H1 (cell line): ENCODE data around the gene LRP5. TPM values are rescaled to one million over a fixed set of nuclear protein-coding genes. Genes with fewer than 3 reads are reported as not detected.
A peak's percentile ranks its signal among the peaks of the same experiment; 100 is the strongest.

Experiments
- CTCF ChIA-PET: fragments of 300-600 bp; sonication (Branson Sonifier 250); formaldehyde crosslinking; loops from one replicate; lab custom pipeline; 2021; ENCODE audit not compliant: partially characterized antibody; lab: Charles Lee
- POLR2A ChIA-PET: fragments of 300-600 bp; sonication (Branson Sonifier 250); formaldehyde crosslinking; loops from one replicate; lab custom pipeline; 2021; ENCODE audit warnings: inconsistent platforms; ENCODE audit not compliant: partially characterized antibody; lab: Charles Lee
- DNase-seq, 2 experiments: peaks; one replicate each; pipeline versions ENCODE4 v3.0.0 to v3.0.0-alpha.2; 2010 to 2022; ENCODE audit warnings: low spot score in 2 of 2, low read depth in 1 of 2, mixed read lengths in 1 of 2
- FAIRE-seq: peaks from 2 replicates; lab custom pipeline; 2011; peaks lifted over from hg19 to GRCh38; lab: Jason Lieb, UNC
- H2AFZ ChIP-seq: 2 replicates; pipeline ENCODE4 v1.8.1; 2012; ENCODE audit warnings: low read length, inconsistent platforms
- H2AK5ac ChIP-seq: 2 replicates; pipeline ENCODE4 v1.6.1; 2013; ENCODE audit warnings: low read depth, low read length
- H2BK120ac ChIP-seq: replicated peaks from 2 replicates; pipeline ENCODE3; 2013; ENCODE audit warnings: low read depth, low read length, inconsistent platforms
- H2BK12ac ChIP-seq: 2 replicates; pipeline ENCODE4 v1.6.1; 2013; ENCODE audit warnings: low read depth, low read length
- H2BK15ac ChIP-seq: 2 replicates; pipeline ENCODE4 v1.6.1; 2013; ENCODE audit warnings: low read length
- H2BK20ac ChIP-seq: 2 replicates; pipeline ENCODE4 v1.6.1; 2013; ENCODE audit warnings: low read length
- H2BK5ac ChIP-seq: 2 replicates; pipeline ENCODE4 v1.6.1; 2013; ENCODE audit warnings: low read depth, low read length
- H3K14ac ChIP-seq: 2 replicates; pipeline ENCODE4 v1.6.1; 2013; ENCODE audit warnings: inconsistent platforms; ENCODE audit not compliant: insufficient read length
- H3K18ac ChIP-seq: 2 replicates; pipeline ENCODE4 v1.6.1; 2013; ENCODE audit warnings: low read length; ENCODE audit errors: extremely low read depth
- H3K23ac ChIP-seq: 2 replicates; pipeline ENCODE4 v1.6.1; 2013; ENCODE audit warnings: inconsistent platforms; ENCODE audit not compliant: insufficient read length
- H3K23me2 ChIP-seq: 2 replicates; pipeline ENCODE4 v1.6.1; 2013; ENCODE audit warnings: low read depth, low read length
- H3K27ac ChIP-seq: 2 replicates; pipeline ENCODE4 v1.6.1; 2011; ENCODE audit warnings: low read depth, low read length, inconsistent platforms
- H3K27me3 ChIP-seq, 4 experiments: replicated peaks in 1 of 4; 1 replicate in 1 of 4; 2 replicates in 3 of 4; pipeline versions ENCODE4 v1.6.1 to v1.8.1; 2011 to 2013; ENCODE audit warnings: low read length in 3 of 4, mild to moderate bottlenecking in 3 of 4, inconsistent platforms in 2 of 4, mixed read lengths in 2 of 4, moderate library complexity in 1 of 4; ENCODE audit not compliant: control insufficient read depth in 3 of 4, insufficient read depth in 3 of 4; ENCODE audit errors: extremely low read depth in 1 of 4
- H3K36me3 ChIP-seq, 4 experiments: 2 replicates each; pipeline versions ENCODE4 v1.6.1 to v1.8.1; 2011 to 2013; ENCODE audit warnings: mild to moderate bottlenecking in 4 of 4, low read length in 3 of 4, moderate library complexity in 2 of 4, control low read depth in 1 of 4, inconsistent platforms in 1 of 4; ENCODE audit not compliant: insufficient read depth in 4 of 4, control insufficient read depth in 2 of 4
- H3K4ac ChIP-seq: replicated peaks from 2 replicates; pipeline ENCODE3; 2013; ENCODE audit warnings: low read length, low read depth, mixed read lengths, inconsistent platforms; ENCODE audit not compliant: insufficient read length
- H3K4me1 ChIP-seq, 4 experiments: replicated peaks in 1 of 4; 1 replicate in 1 of 4; 2 replicates in 3 of 4; pipeline versions ENCODE4 v1.6.1 to v1.8.1; 2011 to 2013; ENCODE audit warnings: low read length in 3 of 4, inconsistent platforms in 2 of 4, mixed read lengths in 1 of 4; ENCODE audit not compliant: insufficient read depth in 4 of 4, control insufficient read depth in 3 of 4
- H3K4me2 ChIP-seq, 2 experiments: 2 replicates each; pipeline versions ENCODE4 v1.6.1 to v1.8.1; 2011 to 2013; ENCODE audit warnings: low read depth in 2 of 2, low read length in 2 of 2, control low read depth in 1 of 2, inconsistent platforms in 1 of 2, mild to moderate bottlenecking in 1 of 2; ENCODE audit not compliant: insufficient read depth in 1 of 2
- H3K4me3 ChIP-seq, 4 experiments: fragments of 200-600, 300-600 bp in 1 of 4; sonication (generic), shearing (Covaris generic), sonication (Bioruptor Twin) in 1 of 4; 2 replicates each; pipeline versions ENCODE4 v1.5.1 to v1.8.1; 2011 to 2016; ENCODE audit warnings: low read length in 4 of 4, low read depth in 3 of 4, control low read depth in 2 of 4, inconsistent platforms in 2 of 4, mild to moderate bottlenecking in 2 of 4, mixed read lengths in 1 of 4, moderate library complexity in 1 of 4; ENCODE audit not compliant: insufficient read depth in 2 of 4; ENCODE audit errors: extremely low read depth in 1 of 4
- H3K56ac ChIP-seq: replicated peaks from 2 replicates; pipeline ENCODE3; 2013; ENCODE audit warnings: low read depth, mild to moderate bottlenecking, mixed read lengths, low read length, inconsistent platforms; ENCODE audit not compliant: insufficient read length
- H3K79me1 ChIP-seq: 2 replicates; pipeline ENCODE4 v1.6.1; 2013; ENCODE audit warnings: low read depth, low read length, control low read depth
- H3K79me2 ChIP-seq, 2 experiments: 2 replicates each; pipeline versions ENCODE4 v1.6.1 to v1.8.1; 2012 to 2013; ENCODE audit warnings: low read length in 2 of 2, mild to moderate bottlenecking in 2 of 2, inconsistent platforms in 1 of 2; ENCODE audit not compliant: insufficient read depth in 2 of 2, control insufficient read depth in 1 of 2
- H3K9ac ChIP-seq, 4 experiments: replicated peaks in 1 of 4; 1 replicate in 1 of 4; 2 replicates in 3 of 4; pipeline versions ENCODE4 v1.6.1 to v1.8.1; 2011 to 2013; ENCODE audit warnings: low read depth in 3 of 4, low read length in 3 of 4, control low read depth in 2 of 4, mild to moderate bottlenecking in 2 of 4, moderate library complexity in 2 of 4, inconsistent platforms in 1 of 4; ENCODE audit errors: extremely low read depth in 1 of 4
- H3K9me3 ChIP-seq, 2 experiments: 2 replicates each; pipeline versions ENCODE4 v1.6.1 to v1.8.1; 2012 to 2013; ENCODE audit warnings: mild to moderate bottlenecking in 2 of 2, moderate library complexity in 2 of 2, control low read depth in 1 of 2, inconsistent platforms in 1 of 2, low read depth in 1 of 2, low read length in 1 of 2, mixed read lengths in 1 of 2; ENCODE audit not compliant: insufficient read depth in 2 of 2
- H4K20me1 ChIP-seq, 2 experiments: replicated peaks in 1 of 2; 2 replicates each; pipeline versions ENCODE3 to v1.8.1; 2011 to 2013; ENCODE audit warnings: inconsistent platforms in 2 of 2, low read length in 2 of 2, mild to moderate bottlenecking in 1 of 2; ENCODE audit not compliant: insufficient read depth in 2 of 2, control insufficient read depth in 1 of 2
- H4K5ac ChIP-seq: 2 replicates; pipeline ENCODE4 v1.6.1; 2013; ENCODE audit warnings: low read length, low read depth, mixed read lengths, inconsistent platforms; ENCODE audit not compliant: insufficient read length
- H4K8ac ChIP-seq: 2 replicates; pipeline ENCODE4 v1.8.0; 2013; ENCODE audit warnings: mild to moderate bottlenecking, moderate library complexity, low read length, inconsistent platforms; ENCODE audit not compliant: insufficient read depth; ENCODE audit errors: extremely low read depth
- H4K91ac ChIP-seq: replicated peaks from 2 replicates; pipeline ENCODE3; 2013; ENCODE audit warnings: low read length, mixed read lengths, inconsistent platforms; ENCODE audit not compliant: insufficient read length
- CHD2 ChIP-seq: IDR thresholded peaks from 2 replicates; pipeline ENCODE4 v1.6.1; 2012; ENCODE audit warnings: low read length, improper control_type of control experiment
- CTCF ChIP-seq, 3 experiments: IDR thresholded peaks; 1 replicate in 2 of 3; 2 replicates in 1 of 3; pipeline versions ENCODE4 v1.5.1 to v1.6.1; 2011; ENCODE audit warnings: low read length in 3 of 3, mild to moderate bottlenecking in 3 of 3, inconsistent platforms in 2 of 3, low read depth in 1 of 3, moderate library complexity in 1 of 3; ENCODE audit not compliant: insufficient read depth in 1 of 3; ENCODE audit errors: control extremely low read depth in 1 of 3
- MAX ChIP-seq: IDR thresholded peaks from 2 replicates; pipeline ENCODE4 v1.6.1; 2012; ENCODE audit warnings: inconsistent platforms
- RAD21 ChIP-seq, 2 experiments: IDR thresholded peaks in 1 of 2; conservative IDR thresholded peaks in 1 of 2; 2 replicates each; pipeline ENCODE4 v1.6.1; 2011; ENCODE audit warnings: low read depth in 2 of 2, low read length in 2 of 2, improper control_type of control experiment in 1 of 2, inconsistent platforms in 1 of 2, mild to moderate bottlenecking in 1 of 2, moderate library complexity in 1 of 2
- RNF2 ChIP-seq: fragments of 200-900, 300-1000 bp; sonication (generic); IDR thresholded peaks from 2 replicates; pipeline ENCODE4 v1.7.1; 2016; ENCODE audit warnings: borderline replicate concordance, low read depth, mild to moderate bottlenecking, antibody characterized with exemption, low read length; ENCODE audit not compliant: poor library complexity, severe bottlenecking; ENCODE audit errors: missing control alignments
- TEAD4 ChIP-seq: IDR thresholded peaks from 2 replicates; pipeline ENCODE4 v1.6.1; 2012; ENCODE audit warnings: low read depth, low read length, inconsistent platforms, mixed read lengths
- YY1 ChIP-seq: IDR thresholded peaks from 2 replicates; pipeline ENCODE4 v1.6.1; 2011; ENCODE audit warnings: low read depth, mild to moderate bottlenecking, low read length
- WGBS, 2 experiments: shearing (Covaris generic) in 1 of 2; methylation state at CpG; one replicate each; pipeline versions ENCODE4 v1.1.6 to v1.1.7; 2013 to 2015; ENCODE audit warnings: low lambda C conversion rate in 2 of 2, mixed read lengths in 2 of 2, inconsistent platforms in 1 of 2, low coverage in 1 of 2, missing lambda C conversion rate in 1 of 2; ENCODE audit not compliant: insufficient replicate concordance in 2 of 2, insufficient coverage in 1 of 2, insufficient read length in 1 of 2; ENCODE audit errors: extremely low coverage in 1 of 2, missing lambda C conversion rate in 1 of 2; 5-methylcytosine and 5-hydroxymethylcytosine counted together
- polyA plus RNA-seq, 7 experiments: library from polyadenylated mRNA; depleted of rRNA in 3 of 7; stranded (reverse) in 5 of 7; unstranded in 2 of 7; fragments of >200 nt in 5 of 7; fragments of 200-250 nt in 2 of 7; gene quantifications; 1 replicate in 5 of 7; 2 replicates in 1 of 7; 4 replicates in 1 of 7; pipeline versions ENCODE4 v1.2.1 to v1.2.3, GENCODE V29; 2011 to 2013; ENCODE audit warnings: missing spikeins in 2 of 7, mixed read lengths in 2 of 7
- total RNA-seq: library from RNA; stranded (reverse); fragmentation: NEBNext Ultra II Directional; extraction: Animal tissue kit (Norgen Biotek cat#: 25700); gene quantifications from 2 replicates; pipeline ENCODE4 v1.2.1, GENCODE V29; 2021

The LRP5 gene
- total and polyA plus RNA-seq, 2 of the 8 experiments (the other 6 are each of a cell fraction or from before 2014, with no cell fraction given): 19.0 to 38.9 TPM

- FAIRE-seq (no peak), DNase-seq (peak; percentile 49 to 94)
- peaks cover 0 to 3% (median 0%) of the 10 kb centered on the region in 4 experiments; a peak in 2 of 8 replicates for H3K36me3 ChIP-seq
- peaks cover 0 to 2% (median 0%) of the 10 kb centered on the region in 4 experiments; a peak in 2 of 7 replicates for H3K4me1 ChIP-seq
- H2BK12ac ChIP-seq: no peak overlapping the region
- H3K9ac ChIP-seq: no peak overlapping the region
- no peak overlapping the region for H3K14ac ChIP-seq
- H3K4me3 ChIP-seq: no peak overlapping the region
- H3K56ac ChIP-seq: no peak overlapping the region
- H3K9me3 ChIP-seq: no peaks in the 10 kb centered on the region
- no peak overlapping the region for H3K18ac ChIP-seq
- no peak overlapping the region for H3K23ac ChIP-seq
- no peak overlapping the region for H2BK20ac ChIP-seq
- peak overlapping the region; percentile 7; the same call in 1 of the 2 replicates for H4K8ac ChIP-seq
- no peak overlapping the region for H2BK5ac ChIP-seq
- H3K4ac ChIP-seq: no peak overlapping the region
- no peak overlapping the region for H3K27ac ChIP-seq
- no peaks in the 10 kb centered on the region for H3K23me2 ChIP-seq
- H4K5ac ChIP-seq: no peak overlapping the region
- no peaks in the 10 kb centered on the region for H3K79me1 ChIP-seq
- H2AFZ ChIP-seq: no peak overlapping the region
- H3K27me3 ChIP-seq: no peaks in the 10 kb centered on the region
- no peak overlapping the region for H4K91ac ChIP-seq
- ChIA-PET POLR2A (interaction anchor here (1.3 to 1.4 kb wide), 3 partner anchors 10 to 13 kb away, joined by 3 read pairs; partner anchors contain the start of gene PPP6R3), CTCF (interaction anchor here (0.7 to 2.3 kb wide), 6 partner anchors 12 to 189 kb away, joined by 3 to 8 read pairs (median 4); no protein-coding TSS in a partner anchor)
- H3K4me2 ChIP-seq: 0 out of 4 replicates have a peak overlapping the region, but pooled peaks of 1 of the 2 experiments have one; percentile 23
- H2BK15ac ChIP-seq: no peak overlapping the region
- 60% methylated on average over 25 of the region's 25 CpGs; no CpG with 5 or more reads in 1 of the 2 experiments for WGBS, 2 experiments
- H4K20me1 ChIP-seq: peaks cover 0 to 1% of the 10 kb centered on the region in 2 experiments
- H2BK120ac ChIP-seq: no peak overlapping the region
- no peaks in the 10 kb centered on the region for H3K79me2 ChIP-seq
- H2AK5ac ChIP-seq: no peak overlapping the region
- TF ChIP-seq YY1 (peak; percentile 60; the same call in 1 of the 2 replicates), CTCF (IDR thresholded peaks at IDR 0.05; ENCODE audit: control extremely low read depth in 1 of 3, insufficient read depth in 1 of 3, low read depth in 1 of 3, low read length in 3 of 3) (peak; percentile 89 to 96 (median 94)), RAD21 (IDR thresholded peaks at IDR 0.05 in 1 of 2, conservative IDR thresholded peaks at IDR 0.05 in 1 of 2; ENCODE audit: low read depth in 2 of 2, low read length in 2 of 2) (peak; percentile 89 to 93), CHD2 (no peak), MAX (peak; percentile 20; the same call in 1 of the 2 replicates), TEAD4 (peak; percentile 70), RNF2 (no peak)
These were observed 134.8 kb downstream of the LRP5 start for GRCh38 chr11:68447015-68447801.
